NCI-H2196 (cell line): ENCODE results near the gene KIF7.
"Not testable (repeated sequence)": the region's sequence is repeated elsewhere in the genome, so short reads cannot be mapped to it uniquely, and the experiment has no call there.

Experiments
- DNase-seq: peaks from one replicate; lab custom pipeline; 2025; ENCODE audit not compliant: unreplicated experiment; lab: John Stamatoyannopoulos, UW

Gene KIF7, protein sequence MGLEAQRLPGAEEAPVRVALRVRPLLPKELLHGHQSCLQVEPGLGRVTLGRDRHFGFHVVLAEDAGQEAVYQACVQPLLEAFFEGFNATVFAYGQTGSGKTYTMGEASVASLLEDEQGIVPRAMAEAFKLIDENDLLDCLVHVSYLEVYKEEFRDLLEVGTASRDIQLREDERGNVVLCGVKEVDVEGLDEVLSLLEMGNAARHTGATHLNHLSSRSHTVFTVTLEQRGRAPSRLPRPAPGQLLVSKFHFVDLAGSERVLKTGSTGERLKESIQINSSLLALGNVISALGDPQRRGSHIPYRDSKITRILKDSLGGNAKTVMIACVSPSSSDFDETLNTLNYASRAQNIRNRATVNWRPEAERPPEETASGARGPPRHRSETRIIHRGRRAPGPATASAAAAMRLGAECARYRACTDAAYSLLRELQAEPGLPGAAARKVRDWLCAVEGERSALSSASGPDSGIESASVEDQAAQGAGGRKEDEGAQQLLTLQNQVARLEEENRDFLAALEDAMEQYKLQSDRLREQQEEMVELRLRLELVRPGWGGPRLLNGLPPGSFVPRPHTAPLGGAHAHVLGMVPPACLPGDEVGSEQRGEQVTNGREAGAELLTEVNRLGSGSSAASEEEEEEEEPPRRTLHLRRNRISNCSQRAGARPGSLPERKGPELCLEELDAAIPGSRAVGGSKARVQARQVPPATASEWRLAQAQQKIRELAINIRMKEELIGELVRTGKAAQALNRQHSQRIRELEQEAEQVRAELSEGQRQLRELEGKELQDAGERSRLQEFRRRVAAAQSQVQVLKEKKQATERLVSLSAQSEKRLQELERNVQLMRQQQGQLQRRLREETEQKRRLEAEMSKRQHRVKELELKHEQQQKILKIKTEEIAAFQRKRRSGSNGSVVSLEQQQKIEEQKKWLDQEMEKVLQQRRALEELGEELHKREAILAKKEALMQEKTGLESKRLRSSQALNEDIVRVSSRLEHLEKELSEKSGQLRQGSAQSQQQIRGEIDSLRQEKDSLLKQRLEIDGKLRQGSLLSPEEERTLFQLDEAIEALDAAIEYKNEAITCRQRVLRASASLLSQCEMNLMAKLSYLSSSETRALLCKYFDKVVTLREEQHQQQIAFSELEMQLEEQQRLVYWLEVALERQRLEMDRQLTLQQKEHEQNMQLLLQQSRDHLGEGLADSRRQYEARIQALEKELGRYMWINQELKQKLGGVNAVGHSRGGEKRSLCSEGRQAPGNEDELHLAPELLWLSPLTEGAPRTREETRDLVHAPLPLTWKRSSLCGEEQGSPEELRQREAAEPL (N-terminal part only)

DNA sequence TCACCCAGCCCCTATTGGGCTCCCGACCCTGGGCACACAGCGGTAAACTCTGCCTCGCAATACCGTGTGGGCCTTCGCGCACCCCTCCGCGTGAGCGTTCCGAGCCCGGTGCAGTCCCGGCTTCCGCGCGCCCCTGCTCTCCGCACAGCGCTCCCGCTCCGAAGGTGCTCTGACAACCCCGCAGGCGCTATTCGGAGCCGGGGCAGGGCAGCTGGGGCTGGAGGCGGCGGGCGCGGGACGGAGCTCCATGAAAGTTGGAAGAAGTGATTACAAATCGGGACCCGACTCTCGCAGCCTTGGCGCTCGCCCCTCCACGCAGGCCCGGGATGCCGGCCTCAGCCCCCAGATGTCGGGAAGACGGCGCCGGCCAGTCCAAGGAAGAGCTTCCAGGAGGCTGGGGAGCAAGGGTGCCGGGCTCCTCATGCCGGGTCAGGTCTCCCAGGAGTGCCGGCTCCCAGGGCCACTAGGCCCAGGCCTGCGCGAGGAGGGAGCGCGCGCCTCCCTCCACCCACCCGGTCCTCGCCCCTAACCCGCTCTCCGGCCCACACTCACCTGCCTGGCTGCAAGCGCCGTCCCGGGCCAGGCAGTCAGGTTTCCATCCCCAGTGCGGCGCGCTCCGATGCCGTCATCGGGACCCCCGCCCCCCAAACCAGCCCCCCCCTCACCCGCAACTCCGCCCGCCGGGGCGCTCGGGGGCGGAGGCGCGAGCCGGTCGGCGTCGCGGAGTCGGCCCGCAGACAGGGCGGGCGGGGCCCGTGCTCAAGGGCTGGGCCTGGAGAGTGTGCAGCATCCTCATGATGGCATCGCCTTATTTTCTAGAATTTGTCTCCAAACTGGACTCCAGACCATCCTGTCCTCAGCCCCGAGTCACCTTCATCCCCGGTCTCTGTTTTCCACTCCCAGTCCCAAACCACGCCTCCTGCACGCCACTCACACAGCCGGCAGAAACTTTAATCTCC is at the start of gene KIF7:
Gene KIF7 (minus strand): TSS at position 621 of the 959 bp plus-strand sequence. CDS start 2,537 bp downstream, outside the sequence.
- peak; percentile 33 for DNase-seq

DNA sequence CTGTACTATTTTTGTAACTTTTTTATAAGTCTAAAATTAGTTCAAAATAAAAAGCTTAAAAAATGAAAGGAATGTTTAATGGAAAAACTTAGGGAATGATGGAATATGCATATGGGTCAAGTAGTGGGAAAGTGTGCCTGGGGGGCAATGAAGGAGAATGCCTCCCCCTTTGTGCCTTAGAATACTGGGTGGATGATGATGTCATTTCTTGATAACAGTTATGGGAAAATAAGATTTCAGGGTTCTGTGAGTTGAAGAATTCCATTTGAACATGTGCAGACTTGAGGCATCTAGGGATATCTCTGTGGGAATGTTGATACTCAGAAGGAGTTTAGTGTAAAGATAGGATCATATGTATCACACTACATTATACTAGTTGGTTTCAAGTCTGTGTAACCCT is 49.1 kb upstream of the KIF7 start:
- DNase-seq, result no peak

DNA sequence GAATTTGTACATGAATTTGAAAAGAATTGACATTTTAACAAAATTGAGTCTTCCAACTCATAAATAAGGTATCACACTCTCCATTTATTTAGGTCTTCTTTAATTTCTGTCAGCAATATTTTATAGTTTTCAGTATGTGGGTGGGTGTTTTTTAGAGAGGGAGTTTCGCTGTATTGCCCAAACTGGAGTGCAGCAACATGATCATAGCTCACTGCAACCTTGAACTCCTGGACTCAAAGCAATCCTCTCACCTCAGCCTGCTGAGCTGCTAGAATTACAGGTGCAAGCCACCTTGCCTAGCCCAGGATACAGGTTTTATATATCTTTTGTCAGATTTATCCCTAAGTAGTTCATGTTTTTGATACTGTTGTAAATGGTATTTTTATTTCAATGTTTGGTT is 39.9 kb upstream of the KIF7 start:
- no peak for DNase-seq

DNA sequence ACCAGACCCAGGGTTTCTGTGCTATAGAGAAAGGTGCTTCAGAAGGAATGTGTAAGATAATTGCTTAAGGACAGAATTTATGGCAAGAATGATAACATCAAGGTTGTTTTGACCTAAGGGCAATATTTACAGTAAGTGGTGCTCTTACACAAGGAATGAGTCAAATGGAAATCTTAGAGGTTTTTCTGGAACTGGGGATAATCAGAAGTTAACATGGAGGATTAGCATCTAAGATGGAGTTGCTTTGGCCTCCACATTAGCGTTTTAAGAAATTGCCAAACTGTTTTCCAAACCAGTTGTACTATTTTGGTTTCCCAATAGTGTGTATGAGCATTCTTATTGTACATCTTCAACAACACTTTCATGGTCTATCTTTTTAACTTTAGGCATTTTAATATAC is 38.4 kb upstream of the KIF7 start:
- DNase-seq, result no peak

GRCh38 chr15:89693091-89693490 is 37.8 kb upstream of the KIF7 start:
- DNase-seq, result no peak

- DNase-seq, result peak; percentile 62
Observed at GRCh38 chr15:89690276-89691218, 35.3 kb upstream of the KIF7 start, which contains the start of the genes PEX11A and WDR93. TSS of gene PEX11A (minus strand) at chr15:89690754. CDS start at chr15:89690632, 122 bp downstream. TSS of gene WDR93 (plus strand) at chr15:89690811. CDS start at chr15:89701747, 10,936 bp downstream.

- not testable (repeated sequence) for DNase-seq
Observed at GRCh38 chr15:89689930-89690275, 34.6 kb upstream of the KIF7 start.

DNA sequence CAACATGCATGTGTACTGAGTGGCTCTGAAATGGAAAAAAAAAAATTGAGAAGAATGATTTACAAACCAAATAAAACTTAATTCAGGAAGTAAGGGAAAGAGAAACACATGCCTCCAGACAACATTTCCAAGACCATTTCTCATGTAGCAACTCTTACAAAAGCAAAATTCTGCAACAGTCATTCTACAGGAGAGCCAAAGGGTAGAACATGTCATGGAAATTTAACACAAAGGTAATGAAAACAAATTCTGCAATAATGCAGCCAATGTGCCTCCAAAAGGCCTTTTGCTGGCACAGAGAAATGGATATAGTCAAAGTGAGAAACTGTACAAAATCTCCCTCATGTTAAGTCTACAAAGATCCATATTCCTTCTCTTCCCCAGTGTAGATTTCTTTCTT is 31.3 kb upstream of the KIF7 start:
- DNase-seq, result no peak

GRCh38 chr15:89685995-89686394 is 30.7 kb upstream of the KIF7 start:
- DNase-seq, result no peak

GRCh38 chr15:89681146-89681545 is 25.9 kb upstream of the KIF7 start:
- DNase-seq, result no peak

DNA sequence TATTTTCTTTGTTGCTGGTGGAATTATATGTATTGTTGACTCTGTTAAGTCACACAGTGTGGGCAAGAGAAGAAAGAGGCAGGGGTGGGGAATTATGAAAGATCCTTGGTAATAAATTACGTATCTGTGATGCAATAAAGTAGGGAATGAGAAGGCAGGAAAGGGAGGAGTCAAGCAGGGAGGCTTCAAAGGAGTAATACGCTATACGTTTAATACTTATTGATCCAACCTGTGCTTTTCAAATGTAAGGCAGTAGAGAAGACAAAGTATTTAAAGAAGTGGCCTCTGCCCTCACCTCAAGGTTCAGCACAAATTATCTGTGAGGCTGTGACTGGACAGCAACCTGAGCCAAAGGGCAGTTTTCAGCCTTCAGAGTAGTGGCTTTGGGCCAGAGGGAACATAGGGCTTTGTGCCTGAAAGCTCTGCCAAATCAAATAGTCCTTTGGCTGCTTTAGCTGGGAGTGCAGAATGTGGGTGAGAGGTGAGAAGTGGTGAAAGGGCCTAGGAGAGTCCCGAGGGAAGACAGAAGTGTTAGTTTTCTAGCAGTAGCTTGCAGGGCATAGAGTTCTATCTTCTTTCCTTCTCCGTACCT is 25.1 kb upstream of the KIF7 start:
- DNase-seq, result peak; percentile 82

- no peak for DNase-seq
Observed at GRCh38 chr15:89679212-89679611, 23.9 kb upstream of the KIF7 start, which contains the start of gene PLIN1. TSS of gene PLIN1 (minus strand) at chr15:89679367. CDS start at chr15:89677489, 1,878 bp downstream.

DNA sequence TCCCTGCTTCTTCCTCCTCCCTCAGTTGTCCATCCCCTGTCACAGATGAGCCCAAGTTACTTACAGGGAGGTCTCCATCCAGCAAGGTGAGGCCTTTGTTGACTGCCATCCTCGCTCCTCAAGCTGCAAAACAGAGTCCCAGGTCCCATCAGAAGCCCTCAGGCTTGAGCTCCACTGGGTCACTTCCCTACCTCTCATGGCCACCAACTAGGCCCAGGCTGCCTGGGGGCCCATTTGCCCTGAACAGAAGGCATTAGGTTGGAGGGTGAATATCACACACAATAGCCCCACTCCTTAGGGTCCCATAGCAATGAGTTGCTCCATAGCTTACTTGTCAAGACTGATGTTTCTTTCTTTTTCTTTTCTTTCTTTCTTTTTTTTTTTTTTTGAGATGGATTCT is 22.1 kb upstream of the KIF7 start:
- no peak for DNase-seq

GRCh38 chr15:89675606-89676005 is 20.3 kb upstream of the KIF7 start:
- no peak for DNase-seq

- no peak for DNase-seq
Observed at GRCh38 chr15:89674526-89674925, 19.3 kb upstream of the KIF7 start.

DNA sequence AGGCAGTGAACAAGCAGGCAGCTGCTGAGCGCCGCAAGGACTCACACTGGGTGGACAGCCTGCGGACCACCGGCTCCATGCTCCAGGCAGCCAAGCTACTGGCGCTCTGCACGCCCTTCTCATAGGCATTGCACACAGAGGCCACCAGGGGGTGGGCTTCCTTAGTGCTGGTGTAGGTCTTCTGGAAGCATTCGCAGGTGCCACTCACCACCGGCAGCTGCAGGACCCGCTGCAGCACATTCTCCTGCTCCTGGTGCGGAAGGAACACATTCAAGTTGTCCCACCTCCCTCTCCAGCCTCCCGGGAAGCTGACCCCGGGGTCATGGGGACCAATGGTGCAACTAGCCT is 17.9 kb upstream of the KIF7 start:
- DNase-seq, result no peak

GRCh38 chr15:89672221-89673164 is 17.2 kb upstream of the KIF7 start:
- DNase-seq, result no peak
